HG03460 (cell line): ENCODE results near the gene MED4.
"Not testable (repeated sequence)": the region's sequence is repeated elsewhere in the genome, so short reads cannot be mapped to it uniquely, and the experiment has no call there.

Experiments
- ATAC-seq: cut with Tn5 transposase; IDR thresholded peaks from one replicate; pipeline ENCODE4 v1.9.1; 2021; ENCODE audit not compliant: unreplicated experiment

MED4 gene

DNA sequence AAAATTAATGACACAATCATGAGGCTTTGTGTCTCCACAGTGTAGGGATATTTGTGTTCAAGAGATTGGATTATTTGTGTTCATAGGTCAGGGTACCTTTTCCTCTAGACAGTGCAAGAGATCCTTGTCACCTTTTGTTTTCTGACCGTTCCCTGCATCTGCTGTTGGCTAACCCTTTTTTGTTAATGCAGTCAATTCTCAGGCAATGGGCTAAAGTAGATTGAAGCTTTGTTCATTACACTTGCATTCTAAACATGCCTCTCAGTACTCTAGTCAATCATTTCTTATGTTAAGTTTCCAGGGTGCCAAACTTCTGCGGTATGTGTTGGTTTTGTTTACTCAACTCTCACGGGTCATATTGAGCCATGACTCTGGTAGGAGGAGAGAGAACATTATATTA is 1.8 kb upstream of the MED4 start:
- no peak for ATAC-seq

DNA sequence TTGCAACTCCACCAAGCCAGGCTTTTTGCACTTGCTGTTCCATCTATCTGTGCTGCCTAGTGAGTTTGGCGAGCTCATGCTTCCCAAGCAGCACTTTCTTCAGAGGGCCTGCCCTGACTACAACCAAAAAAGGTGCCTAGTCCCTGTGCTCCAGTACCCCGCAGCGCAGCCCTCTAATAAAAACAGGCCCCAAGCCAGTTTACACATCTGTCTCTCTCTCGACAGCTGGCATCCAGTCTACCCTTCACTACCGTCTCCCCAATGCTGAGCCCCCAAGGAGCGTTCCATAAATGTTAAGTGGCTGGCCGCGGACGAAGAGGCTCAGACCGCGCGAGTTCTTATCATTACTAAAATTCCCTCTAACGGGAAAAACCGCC is 512 bp downstream of the MED4 start:
- ATAC-seq: peak; percentile 9

DNA sequence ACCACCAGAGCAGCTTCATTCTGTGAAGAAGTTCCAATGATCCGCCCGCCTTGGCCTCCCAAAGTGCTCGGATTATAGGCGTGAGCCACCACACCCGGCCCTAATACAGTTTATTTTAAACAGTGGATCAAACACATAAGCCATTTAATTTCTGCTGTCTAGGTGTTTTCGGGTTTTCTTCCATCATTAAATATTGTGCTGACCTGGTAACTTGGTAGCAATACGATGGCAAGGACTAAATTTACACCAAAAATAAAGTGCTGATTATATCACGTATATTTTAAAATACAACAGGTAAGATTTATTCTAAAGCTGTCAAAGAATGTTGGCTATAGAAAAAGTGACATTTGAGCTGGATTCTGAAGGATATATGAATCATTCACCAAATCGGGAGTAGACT is 1.3 kb downstream of the MED4 start:
- no peak for ATAC-seq

DNA sequence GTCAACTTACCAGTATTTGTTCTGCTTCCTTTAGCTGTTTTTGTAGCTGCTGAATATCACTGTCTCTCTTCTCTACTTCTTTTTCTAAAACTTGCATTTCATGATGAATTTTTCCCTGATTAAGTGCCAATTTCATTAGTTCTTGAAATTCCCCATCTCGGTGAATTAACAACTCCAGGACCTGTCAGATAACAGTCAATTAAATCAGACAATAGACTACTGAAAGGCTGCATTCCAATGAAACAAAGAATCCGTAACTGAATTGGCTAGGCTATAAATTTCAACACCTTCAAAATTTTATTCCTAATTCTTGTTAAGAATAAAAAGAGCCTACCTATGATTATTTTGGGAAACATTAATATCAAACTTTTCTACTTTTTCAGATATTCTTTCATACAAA is 8.6 kb downstream of the MED4 start:
- ATAC-seq: no peak

DNA sequence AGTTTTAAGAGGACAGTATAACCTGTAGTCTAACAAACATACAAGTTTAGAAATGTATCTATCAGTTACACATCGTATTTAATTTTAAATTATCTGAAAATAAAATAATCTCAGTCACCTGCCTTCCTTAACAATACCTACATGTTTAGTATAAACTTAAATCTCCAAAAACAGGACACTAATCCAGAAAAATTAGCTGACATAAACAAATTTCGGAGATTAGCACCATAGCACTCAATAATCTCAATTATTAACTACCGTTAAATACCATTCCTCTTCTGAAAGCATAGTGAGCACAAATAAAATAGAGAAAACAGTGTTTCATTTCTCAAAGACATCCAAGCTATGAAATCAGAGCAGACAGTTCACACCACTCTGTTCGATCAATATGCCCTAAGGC is 13.2 kb downstream of the MED4 start:
- ATAC-seq: no peak

DNA sequence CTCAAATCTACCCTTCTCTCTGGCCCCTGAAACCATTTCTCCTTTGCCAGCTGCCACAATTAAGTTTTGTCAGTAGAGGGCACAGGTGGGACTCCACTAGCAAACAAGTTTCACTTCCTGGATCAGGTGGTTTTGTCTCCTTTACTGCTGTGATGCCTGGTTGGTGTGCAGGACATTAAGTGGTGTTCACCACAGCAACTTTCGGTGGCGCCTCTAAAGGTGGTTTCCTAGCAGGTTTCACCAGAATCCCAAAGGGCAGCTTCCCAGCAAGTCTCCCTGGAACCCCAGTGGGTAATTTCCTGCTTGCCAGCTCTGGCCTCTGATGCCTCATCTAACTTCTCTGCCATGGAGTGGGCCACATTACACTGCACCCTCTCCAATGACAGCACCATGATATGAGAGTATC is 16.6 kb downstream of the MED4 start:
- ATAC-seq: peak; percentile 96

DNA sequence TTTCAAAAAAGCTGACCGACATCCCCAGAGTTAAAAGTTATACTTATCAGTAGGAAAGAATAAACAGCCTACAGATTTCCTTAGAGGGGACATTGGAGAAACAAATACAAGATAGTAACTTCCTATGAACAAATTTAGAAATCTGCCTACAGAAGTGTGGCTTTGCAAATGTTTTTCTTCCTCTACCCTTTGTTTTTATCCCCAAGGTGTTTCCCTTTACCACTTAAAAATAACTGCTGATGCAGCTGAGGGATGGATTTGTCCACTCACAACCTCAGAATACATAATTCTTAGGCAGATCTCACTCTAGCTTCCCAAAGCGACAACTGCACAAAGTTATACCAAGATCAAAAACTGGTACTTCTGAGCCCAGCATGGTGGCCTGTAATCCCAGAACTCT is 20.9 kb downstream of the MED4 start:
- ATAC-seq: no peak

DNA sequence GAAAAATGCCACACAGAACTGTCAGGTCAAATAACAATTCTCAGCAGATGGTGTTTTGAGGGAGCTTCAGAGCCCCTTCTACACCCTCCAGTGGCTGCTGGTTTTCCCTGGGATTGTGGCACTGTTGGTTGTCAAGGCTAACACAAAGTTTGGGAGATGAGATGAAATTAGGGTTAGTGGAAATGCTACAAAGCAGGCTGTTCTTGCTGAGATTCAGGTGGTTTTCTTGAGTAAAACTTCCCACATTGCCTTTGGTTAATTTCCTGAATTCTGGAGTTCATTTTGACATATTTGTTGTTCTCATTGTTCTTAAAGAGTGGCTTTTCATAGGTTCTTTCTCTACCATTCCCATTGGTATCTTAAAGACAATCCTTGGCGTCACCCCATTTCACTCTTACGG is 22.1 kb downstream of the MED4 start:
- no peak for ATAC-seq

DNA sequence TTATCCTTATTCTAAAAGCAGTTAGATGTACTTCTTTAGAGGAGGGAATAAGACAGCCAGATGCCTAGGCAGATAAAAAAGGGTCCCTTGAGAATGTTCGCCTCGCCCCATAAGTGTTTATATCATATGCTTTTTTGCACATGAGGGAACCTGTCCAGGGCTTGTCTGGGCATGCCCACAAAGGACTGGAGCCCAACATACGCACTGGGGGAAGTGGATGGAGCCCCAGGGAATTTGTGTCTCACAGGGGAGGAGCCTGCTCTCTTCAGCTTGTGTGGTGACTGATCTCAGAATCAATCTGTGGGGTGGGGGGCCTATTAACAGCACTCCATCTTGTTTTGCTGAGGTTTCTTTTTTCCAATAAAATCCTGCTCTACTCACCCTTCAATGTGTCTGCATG is 22.6 kb downstream of the MED4 start:
- ATAC-seq: no peak

DNA sequence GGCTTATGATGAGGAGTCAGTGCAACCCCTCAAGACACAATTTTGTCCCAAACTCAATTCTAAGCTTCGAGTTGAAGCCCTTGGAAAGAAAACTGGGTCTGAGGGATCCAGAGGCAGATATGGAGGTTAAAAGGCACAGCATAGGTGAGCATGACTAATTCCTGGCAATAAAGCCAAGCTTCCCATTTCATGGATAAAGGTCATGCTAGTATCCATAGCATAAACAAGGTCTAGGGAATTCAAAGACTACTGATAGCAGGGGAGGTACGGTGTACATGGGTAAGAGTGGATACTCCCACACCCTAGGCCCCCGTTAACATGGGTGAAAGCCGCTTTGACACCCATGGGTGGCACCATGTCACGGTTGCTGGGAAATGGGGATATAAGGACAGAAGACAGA is 24.0 kb downstream of the MED4 start:
- no peak for ATAC-seq

DNA sequence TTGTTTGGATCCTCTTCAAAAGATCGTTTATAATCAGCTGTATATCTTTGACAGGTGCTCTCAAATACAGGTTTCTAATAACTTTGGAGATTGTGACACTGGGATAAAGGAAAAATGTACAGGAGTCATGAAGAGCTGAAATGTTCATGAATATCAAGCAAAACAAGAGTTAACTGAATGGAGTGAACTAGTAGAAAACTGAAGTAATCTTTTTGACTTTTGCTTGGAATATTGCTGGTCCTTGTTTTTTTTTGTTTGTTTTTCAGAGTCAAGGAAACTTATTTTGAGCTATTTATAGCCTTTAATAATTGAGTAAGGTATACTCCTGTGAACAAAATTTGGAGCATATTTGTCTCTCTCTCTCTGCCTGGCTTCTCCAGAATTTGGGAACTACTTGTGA is 25.3 kb downstream of the MED4 start:
- no peak for ATAC-seq

DNA sequence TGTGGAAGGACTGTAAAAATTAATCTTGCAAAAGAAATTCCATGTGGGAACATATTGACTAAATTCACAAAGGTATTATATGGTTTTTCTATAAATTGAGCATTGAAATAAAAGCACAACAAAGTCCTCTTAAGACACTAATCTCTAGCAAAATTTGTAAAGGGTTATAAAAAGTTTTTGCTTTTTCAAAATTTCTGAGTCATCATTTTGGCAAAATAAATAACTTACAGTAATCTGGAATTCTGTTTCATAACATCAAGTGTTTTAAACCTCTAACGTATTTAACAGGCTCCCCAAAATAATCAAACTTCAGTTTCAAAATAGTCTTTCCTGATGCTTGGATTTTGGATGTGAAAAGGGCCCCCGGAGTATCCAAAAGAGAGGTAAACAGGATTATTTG is 26.0 kb downstream of the MED4 start:
- ATAC-seq: no peak

DNA sequence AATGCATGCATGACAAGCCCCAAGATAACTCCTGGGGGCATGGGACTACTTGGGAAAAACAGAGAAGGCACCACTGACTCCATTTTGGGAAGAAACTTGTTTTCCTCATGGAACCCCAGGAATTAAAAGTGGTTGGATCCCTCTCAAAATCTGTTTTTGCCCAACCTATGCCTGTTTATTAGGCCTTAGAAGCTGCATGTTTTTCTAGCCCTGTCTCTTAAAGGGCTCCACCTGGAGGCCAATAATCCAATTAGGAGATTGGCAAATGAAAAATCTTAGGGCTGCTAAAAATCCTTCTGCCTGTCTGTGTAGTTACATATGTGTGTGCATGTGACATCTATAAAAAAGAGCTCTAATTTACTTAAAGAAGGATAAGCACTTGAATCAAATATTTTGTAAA is 26.9 kb downstream of the MED4 start:
- ATAC-seq: no peak

DNA sequence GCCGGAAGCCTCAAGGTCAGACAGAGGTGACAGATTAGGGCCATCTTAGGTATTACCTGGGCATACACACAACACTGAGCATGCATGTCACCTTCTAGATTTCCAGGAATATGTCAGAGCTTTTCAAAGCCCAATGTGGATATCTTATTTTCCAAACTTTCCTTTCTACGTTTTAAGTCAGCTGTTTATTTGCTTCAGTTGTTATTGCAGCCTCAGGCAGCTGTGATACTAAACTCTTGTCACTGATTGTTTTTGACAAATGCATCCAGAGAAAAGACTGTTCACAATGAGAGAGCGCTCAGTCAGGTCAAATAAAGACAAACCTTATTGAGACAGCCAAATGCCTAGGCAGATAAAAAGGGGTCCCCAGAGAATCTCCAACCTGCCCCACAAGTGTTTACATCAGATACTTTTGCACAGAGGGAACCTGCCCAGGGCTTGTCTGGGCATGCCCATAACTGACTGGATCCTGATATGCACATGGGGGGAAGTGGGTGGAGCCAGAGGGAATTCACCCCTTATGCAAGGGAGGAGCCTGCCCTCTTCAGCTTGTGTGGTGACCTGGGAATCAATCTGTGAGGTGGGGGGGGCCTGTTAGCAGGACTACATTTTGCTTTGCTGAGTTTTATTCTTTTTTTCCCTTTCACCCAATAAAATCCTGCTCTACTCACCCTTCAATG is 28.5 kb downstream of the MED4 start:
- ATAC-seq: no peak

DNA sequence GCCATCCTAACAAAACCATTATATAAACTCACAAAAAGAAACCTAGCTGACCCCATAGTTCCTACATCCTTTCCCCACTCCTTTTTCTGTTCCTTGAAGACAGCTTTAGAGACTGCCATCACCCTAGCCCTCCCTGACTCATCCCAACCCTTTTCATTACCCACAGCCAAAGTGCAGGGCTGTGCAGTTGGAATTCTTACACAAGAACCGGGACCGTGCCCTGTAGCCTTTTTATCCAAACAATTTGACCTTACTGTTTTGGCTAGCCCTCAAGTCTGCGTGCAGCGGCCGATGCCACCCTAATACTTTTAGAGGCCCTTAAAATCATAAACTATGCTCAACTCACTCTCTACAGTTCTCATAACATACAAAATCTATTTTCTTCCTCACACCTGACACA is 35.0 kb downstream of the MED4 start:
- not testable (repeated sequence) for ATAC-seq

DNA sequence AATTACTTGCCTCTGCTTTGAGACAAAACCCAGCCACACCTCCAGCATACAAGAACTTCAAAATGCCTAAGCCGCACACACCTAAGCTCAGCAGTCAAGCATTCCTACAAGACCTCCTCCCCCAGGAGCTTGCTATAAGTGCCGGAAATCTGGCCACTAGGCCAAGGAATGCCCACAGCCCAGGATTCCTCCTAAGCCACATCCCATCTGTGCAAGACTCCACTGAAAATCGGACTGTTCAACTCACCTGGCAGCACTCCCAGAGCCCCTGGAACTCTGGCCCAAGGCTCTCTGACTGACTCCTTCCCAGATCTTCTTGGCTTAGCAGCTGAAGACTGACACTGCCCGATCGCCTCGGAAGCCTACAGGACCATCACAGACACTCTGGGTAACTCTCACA is 36.4 kb downstream of the MED4 start:
- not testable (repeated sequence) for ATAC-seq

DNA sequence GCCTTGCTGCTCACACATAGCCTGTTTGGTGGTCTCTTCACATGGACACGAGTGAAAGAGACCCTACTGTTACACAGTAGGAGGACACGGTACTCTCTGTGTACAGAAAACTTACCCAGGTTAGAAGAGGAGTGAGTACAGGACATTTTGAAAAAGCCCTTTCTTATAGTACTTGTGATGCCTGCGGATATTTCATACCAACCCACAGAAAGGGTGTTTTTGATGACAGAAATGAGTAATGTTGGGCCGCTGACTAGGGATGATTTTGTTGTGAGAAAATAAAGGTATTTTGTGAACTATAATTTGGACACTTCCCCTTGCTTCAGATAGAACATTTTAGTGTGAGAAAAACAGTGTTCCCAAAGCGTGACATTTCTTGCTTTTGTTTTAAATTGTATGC is 39.2 kb downstream of the MED4 start:
- ATAC-seq: no peak

DNA sequence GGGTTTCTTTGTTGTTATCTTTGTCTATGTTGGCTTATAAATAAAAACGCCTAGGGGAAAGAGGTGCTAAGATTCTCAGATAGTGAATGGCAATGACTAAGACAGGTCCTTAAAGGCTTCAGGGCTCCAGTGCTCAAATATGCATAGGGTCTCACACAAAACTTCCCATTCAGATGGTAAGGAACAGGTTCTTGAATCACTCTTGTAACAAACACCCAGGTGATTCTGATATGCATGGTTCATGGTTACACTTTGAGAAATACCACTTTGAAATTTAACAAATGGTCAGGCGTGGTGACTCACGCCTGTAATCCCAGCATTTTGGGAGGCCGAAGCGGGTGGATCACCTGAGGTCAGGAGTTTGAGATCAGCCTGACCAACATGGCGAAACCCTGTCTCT is 40.3 kb downstream of the MED4 start:
- ATAC-seq: no peak

DNA sequence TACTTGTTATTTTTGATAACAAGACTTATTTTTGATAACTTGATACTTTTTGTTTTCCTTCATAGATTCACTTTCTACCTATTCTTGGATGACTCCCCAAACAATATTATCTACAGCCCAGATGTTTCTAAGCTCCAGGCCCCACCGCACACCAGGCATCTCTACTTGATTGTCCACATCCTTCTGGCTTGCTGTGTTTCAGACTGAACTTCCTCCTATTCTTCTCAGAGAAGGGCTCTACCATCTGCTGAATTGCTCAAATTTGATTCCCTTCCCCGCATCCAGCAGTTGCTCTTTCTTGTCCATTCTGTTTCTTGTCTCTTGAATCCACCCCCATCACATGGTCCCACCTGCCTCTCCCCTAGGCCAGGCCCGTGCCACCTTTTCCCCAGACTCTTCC is 44.4 kb downstream of the MED4 start:
- no peak for ATAC-seq

DNA sequence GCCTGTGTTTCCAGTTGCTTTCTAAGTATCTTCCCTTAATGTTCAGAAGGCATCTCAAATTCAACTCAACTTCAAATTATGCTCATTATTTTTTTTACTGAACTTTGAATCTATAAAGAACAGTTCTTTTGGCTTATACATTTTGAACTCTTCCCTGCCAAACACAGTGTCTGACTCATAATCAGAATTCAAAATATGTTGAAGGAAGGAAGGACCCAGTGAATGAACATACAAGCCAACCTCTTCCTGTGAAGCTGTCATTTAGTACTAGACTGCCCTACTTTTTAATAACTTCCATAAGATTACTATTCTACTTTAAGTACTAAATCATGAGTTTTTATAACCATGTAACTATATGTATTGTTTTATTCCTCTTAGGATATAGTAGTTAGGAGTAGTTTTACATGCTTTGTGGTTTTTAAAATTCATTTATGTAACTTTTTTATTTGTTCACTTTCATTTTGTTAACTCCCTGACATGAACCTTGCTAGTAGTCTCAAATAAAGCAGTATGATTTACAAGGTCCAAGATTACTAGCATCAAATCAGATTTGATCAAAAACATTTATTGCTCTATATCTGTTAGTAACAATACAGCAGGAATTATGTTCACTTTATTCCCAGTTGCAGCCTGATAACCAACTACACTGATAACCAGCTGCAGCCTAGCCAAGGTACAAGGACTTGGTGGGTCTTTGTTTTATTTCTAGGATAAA is 51.0 kb downstream of the MED4 start:
- peak; percentile 62 for ATAC-seq

DNA sequence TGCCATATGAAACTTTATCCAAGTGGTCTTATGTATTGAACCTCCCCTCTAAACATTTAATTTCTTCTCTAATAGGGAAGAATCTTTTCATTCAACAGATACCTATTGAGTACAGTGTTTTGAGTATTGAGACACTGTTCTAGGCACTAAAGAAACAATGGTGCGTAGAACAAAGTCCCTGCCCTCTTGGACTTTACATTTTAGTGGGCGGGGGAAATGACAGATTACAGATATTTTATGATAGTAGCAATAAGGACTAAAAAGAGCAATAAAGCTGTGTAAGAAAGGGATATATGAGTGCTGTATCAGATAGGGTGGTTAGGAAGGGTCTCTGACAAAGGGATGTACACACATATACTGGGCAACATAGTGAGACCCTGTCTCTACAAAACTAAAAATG is 52.0 kb downstream of the MED4 start:
- ATAC-seq: no peak

DNA sequence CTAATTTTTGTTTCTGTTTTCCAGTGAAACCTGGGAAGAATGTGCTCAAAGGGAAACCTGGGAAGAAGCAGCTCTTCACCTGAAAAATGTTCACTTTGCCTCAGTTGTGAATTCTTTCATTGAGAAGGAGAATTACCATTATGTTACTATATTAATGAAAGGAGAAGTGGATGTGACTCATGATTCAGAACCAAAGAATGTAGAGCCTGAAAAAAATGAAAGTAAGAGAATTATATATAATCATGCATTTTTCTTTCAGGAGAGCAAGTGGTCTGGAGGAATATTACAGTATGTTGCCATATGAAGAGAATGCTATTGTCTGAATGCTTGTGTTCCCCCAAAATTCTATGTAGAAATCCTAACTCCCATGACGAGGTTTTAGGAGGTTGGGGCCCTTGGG is 54.0 kb downstream of the MED4 start:
- no peak for ATAC-seq

DNA sequence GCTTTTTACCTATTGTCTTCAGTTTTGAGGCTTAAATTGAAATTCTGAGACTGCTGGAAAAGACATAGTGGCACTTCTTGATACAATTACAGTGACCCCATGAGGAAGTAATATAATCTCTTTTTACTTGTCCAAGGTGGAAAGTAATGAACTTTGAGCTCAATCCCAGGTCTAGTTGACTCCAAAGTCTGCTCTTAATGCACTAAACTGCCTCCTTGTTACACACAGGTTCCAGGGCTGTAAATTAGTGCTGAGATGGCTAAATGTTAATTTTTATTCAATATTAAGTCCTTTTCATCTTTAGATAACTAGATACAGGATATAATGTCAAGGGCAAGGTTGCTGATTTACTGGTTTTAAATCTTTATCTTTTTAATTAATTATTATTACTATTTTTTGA is 54.9 kb downstream of the MED4 start:
- no peak for ATAC-seq
